GM18861 (cell line): Measurements from ENCODE around the gene CEPT1.
A peak's percentile ranks its signal among the peaks of the same experiment; 100 is the strongest.
"Not testable (repeated sequence)": the region's sequence is repeated elsewhere in the genome, so short reads cannot be mapped to it uniquely, and the experiment has no call there.

Experiments used
- ATAC-seq: cut with Tn5 transposase; IDR thresholded peaks from one replicate; pipeline ENCODE4 v1.9.1; 2021; ENCODE audit not compliant: unreplicated experiment

CEPT1 gene

GRCh38 chr1:111208921-111209320 is 68.9 kb downstream of the CEPT1 start:
- ATAC-seq, result no peak

GRCh38 chr1:111209622-111210021 is 69.6 kb downstream of the CEPT1 start:
- ATAC-seq, result no peak

GRCh38 chr1:111211921-111212320 is 71.9 kb downstream of the CEPT1 start:
- ATAC-seq, result no peak

DNA sequence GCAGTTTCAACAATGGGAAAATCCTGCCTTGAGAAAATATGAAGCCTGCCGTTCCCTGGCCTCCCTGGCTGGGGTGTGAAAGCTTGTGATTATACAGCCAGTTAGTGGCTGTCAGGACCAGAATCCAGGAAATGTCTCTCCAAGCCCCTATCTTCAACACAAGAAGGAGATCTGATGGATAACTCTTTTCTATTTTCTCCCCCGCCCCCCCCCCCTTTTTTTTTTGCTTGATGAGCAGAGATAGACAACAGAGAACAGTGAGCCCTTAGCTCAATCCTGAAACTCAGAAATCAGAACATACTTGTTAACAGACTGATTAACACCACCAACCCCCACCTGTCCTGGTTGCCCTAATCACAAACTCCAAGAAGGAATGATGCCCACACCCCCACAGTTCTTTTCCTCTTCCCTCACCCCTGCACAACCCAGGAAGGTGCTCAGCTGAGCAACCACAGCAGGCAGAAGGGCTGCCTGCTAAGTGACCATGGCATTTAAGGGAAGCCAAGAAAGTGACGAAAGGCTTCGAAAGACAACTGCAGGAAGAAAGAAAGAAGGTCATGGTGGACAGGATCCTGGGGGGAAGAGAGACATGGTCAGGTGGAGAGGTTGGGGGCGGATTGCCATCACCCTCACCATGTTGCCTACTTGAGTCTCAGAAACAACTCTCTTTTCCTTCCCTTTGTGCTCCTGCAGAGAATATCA is 72.8 kb downstream of the CEPT1 start:
- no peak for ATAC-seq

GRCh38 chr1:111213412-111213811 is 73.4 kb downstream of the CEPT1 start:
- ATAC-seq, result no peak

GRCh38 chr1:111214074-111214801 is 74.2 kb downstream of the CEPT1 start:
- ATAC-seq, result no peak

- ATAC-seq, result no peak
Observed at GRCh38 chr1:111214884-111215283, 74.9 kb downstream of the CEPT1 start.

DNA sequence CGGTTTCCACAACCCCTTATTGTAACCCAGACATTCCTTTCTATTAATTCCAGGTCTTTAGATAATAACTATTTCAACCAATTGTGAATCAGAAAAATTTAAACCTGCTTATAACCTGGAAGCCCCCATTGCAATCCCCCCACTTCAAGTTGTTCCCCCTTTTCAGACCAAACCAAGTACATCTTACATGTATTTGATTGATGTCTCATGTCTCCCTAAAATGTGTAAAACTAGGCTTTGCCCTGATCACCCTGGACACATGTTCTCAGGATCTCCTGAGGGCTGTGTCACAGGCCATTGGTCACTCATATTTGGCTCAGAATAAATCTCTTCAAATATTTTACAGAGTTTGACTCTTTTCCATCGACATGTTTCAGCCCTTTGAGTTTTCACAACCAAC is 75.3 kb downstream of the CEPT1 start:
- not testable (repeated sequence) for ATAC-seq

DNA sequence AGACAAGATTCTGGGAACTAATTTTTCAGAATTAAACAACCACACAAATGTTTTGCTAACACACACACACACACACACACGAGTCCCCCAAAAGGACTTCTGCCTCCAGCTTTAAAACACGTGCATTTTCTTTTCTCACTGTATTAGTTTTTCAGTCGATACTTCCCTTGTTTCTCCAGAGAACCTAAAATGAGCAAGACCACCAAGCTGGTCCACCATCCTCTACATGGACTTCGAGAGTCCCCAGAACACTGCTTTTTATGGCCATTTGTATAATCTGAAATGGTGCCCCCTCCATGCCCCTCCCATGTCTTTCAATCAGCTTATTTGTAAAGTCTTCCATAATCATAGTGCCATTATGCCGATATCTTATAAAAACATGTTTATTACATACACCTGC is 76.7 kb downstream of the CEPT1 start:
- ATAC-seq, result no peak

DNA sequence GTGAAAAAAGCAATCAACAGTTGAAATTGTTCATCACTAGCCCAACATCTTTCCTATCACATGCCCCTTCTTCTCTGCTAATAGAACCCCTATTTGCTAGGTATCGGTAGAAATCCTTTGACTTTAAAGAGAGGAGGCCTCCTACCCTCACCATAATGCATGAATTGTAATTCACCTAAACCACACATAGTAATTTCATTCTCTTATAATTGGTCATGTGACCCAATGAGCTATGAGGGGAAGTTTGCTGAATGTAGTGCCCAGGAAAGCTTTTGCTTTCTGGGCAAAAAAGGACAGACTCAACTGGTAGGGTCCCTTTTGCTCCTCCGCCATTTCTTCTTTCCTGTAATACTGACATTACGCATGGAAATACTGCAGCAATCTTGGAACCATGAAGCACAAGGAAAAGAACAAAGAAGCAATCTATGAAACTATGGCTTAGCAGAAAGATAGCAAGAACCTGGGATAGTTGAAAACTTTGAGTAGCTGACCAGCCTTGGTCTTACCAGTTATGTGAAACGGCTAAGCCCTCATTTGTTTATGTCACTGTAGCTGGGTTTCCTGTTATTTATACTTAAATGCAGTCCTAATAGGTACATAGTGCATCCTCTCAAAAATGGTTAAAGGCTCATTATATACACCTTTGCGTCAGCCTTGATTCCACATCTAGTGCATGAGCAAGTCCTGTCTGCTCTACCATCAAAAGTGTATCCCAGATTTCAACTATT is 77.3 kb downstream of the CEPT1 start:
- ATAC-seq, result no peak

DNA sequence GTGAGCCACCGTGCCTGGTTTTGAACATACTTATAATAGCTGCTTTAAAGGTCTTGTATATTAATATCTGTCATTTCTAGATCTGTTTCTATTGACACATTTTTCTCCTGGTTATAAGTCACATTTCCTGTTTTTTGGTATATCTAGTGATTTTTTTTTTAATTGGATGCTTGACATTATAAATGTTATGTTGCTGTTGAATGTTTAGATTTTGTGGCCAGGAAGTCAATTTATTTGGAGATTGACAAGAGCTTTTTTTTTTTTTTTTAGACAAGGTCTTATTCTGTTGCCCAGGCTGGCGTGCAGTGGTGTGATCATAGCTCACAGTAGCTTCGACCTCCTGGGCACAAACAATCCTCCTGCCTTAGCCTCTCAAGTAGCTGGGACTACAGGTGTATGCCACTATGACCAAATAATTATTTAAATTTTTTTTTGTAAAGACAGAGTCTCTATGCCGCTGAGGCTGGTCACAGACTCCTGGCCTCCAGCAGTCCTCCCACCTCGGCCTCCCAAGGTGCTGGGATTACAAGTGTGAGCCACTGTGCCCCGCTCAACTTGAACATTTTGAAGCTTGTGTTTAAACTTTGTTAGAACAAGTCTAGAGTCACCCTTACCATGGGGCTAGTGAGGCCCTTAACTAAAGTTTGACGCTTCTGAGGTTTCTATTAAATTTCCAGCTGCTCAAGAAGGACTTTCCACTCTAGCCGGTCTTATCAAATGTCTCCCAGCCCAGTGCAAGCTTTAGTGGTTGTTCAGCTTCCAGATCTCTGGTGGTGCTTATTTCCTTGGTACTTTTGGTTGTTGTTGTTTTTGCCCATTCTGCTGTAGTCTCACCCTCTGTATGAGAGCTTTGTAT is 78.9 kb downstream of the CEPT1 start:
- no peak for ATAC-seq

DNA sequence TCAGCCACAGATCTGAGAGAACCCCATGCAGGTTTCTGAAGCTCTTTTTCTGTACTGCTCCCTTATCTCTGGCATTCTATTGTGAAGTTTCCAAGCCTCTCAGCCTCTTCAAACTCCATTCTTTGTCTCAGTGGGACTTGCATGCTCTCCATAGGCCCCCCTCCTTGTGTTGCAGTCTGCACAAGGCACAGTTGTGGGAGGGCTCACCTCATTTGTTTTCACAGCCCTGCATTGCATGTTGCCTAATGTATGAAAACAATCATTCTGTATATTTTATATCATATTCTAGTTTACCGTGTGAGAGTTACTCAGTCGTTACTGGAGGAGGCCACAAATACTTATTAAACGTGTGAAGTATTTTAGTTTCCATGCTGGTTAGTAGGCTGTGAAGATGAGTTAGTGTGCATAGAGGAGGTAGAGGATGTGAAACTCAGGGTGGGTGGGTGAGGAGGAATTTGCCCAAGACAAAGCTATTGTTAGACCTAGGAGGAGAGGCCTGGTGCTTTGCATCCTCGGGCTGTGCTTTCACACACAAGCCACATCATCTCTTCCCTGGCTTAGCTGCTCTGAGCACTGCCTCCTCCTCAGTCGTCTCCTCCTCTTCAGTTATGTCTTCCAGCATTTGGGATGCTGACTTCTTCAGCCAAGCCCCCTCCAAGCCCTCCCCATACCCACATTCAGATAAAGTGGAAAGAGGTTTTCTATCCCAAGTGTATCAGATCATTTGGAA is 79.7 kb downstream of the CEPT1 start:
- peak; percentile 26 for ATAC-seq

GRCh38 chr1:111220302-111220890 is 80.4 kb downstream of the CEPT1 start:
- no peak for ATAC-seq

DNA sequence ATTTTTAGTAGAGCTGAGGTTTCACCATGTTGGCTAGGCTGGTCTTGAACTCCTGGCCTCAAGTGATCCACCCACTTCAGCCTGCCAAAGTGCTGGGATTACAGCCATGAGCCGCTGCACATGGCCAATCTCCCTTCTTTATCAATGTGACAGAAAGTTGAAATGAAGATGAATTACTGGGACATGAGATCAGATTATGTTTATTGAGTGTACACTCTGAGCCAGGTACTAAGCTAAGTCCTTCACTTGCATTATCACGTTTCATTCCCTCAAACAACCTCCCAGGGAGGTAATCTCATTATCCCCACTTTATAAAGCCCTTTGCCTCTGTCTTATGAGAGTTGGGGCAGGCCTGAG is 81.2 kb downstream of the CEPT1 start:
- no peak for ATAC-seq

DNA sequence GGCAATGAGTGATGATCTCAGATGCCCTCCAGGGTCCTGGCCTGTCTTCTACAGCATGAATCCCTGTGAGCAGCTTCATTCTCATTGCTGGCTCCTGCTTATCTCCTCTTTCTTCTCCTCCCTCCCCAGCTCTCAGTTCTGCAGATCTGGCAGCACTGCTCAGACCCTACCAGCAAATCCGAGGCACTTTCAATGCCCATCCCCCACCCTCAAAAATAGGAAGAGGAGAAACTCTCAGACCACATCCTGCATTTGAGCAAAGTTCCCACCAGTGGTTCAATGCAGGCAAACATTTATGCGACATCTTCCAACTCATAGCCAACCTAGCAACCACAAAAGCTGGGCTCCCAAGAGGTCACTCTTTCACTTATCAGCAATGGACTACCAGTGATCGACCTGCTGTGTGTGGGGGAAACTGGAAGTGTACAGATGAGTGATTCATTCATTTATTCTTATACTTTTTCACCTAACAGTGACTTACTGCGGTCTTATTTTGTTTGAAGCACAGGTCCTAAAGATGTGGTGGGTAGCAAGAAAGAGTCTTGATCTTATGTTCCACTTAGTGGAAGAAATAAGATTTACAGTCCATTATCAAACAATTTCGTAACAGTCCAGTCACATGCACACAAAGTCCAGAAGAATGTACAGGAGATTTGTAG is 81.7 kb downstream of the CEPT1 start:
- peak; percentile 48 for ATAC-seq

GRCh38 chr1:111222308-111223125 is 82.5 kb downstream of the CEPT1 start:
- no peak for ATAC-seq

DNA sequence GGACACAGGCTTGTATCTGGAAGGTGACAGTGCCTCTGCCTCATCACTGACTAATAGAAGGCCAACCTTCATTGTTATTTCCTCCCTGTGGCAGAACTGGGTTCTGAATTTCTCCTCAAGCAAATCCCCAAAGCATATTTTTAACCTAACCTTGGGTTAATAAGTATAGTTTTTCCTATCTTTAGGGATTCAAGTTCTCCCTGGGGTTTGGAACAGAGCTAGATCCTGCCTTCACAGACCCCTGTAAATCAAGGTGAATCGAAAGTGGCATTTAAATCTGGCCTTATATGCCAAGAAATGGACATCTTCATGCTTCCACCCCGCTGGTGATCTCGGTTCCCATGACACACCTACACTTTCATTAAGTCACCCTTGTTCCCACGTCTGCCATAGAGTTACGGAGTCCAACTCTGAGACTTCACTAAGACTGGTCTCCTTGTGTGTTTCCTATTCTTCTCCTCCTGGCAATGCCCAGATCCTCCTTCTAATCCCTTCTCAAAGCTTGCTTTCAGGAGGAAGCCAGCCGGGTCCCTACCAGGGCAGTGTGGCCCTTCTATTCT is 83.2 kb downstream of the CEPT1 start:
- ATAC-seq, result no peak

DNA sequence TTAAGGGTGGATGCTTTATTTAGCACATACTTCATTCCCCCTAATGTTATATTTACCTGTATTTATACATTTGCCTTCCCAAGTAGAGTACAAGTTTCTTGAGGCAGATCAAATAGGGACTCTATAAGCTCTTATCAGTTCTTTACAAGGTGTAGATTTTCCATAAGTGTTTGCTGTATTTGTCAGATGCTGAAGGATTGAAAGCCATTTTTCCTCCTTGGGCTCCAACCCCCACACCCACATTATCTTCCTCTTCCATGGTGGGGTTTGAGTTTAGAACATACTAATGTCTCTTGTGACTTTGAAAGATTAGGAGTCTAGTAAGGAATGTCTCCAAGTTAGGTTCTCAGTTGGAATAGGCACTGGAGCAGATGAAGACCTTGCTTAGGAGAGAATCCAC is 85.1 kb downstream of the CEPT1 start:
- no peak for ATAC-seq
